H9 (cell line): ENCODE measurements around the gene NRXN3. TPM values are rescaled to one million over a fixed set of nuclear protein-coding genes. Genes with fewer than 3 reads are reported as not detected.

Source experiments
- DNase-seq: peaks from one replicate; pipeline ENCODE4 v3.0.0-alpha.2; 2017
- H2AFZ ChIP-seq: one replicate; pipeline ENCODE4 v1.6.1; 2013; ENCODE audit warnings: mild to moderate bottlenecking, low read length, control low read depth, moderate library complexity
- H2AK5ac ChIP-seq: 2 replicates; pipeline ENCODE4 v1.6.1; 2013; ENCODE audit warnings: low read length, control low read depth, mixed read lengths; ENCODE audit not compliant: insufficient read length
- H2BK120ac ChIP-seq: one replicate; pipeline ENCODE4 v1.6.1; 2013; ENCODE audit warnings: low read depth, mild to moderate bottlenecking, low read length, control low read depth, inconsistent platforms; ENCODE audit not compliant: poor library complexity, severe bottlenecking
- H2BK12ac ChIP-seq: 2 replicates; pipeline ENCODE4 v1.6.1; 2013; ENCODE audit warnings: low read length, control low read depth, mixed read lengths, low read depth; ENCODE audit not compliant: insufficient read length
- H2BK15ac ChIP-seq: 2 replicates; pipeline ENCODE4 v1.6.1; 2013; ENCODE audit warnings: low read depth, low read length, control low read depth
- H2BK20ac ChIP-seq: one replicate; pipeline ENCODE4 v1.6.1; 2013; ENCODE audit warnings: low read depth, mild to moderate bottlenecking, low read length, control low read depth, inconsistent platforms; ENCODE audit not compliant: poor library complexity, severe bottlenecking
- H2BK5ac ChIP-seq: 2 replicates; pipeline ENCODE4 v1.6.1; 2013; ENCODE audit warnings: low read length, control low read depth, mixed read lengths; ENCODE audit not compliant: insufficient read length
- H3K14ac ChIP-seq: 2 replicates; pipeline ENCODE4 v1.6.1; 2013; ENCODE audit warnings: low read length, control low read depth; ENCODE audit not compliant: insufficient read depth
- H3K18ac ChIP-seq: 2 replicates; pipeline ENCODE4 v1.6.1; 2013; ENCODE audit warnings: low read depth, mild to moderate bottlenecking, mixed read lengths, low read length, control low read depth; ENCODE audit not compliant: insufficient read length
- H3K23ac ChIP-seq: 2 replicates; pipeline ENCODE4 v1.6.1; 2013; ENCODE audit warnings: low read length, control low read depth, mixed read lengths, low read depth; ENCODE audit not compliant: insufficient read length
- H3K23me2 ChIP-seq: 2 replicates; pipeline ENCODE4 v1.6.1; 2013; ENCODE audit warnings: low read depth, mild to moderate bottlenecking, mixed read lengths, low read length, control low read depth; ENCODE audit not compliant: insufficient read length, poor library complexity, severe bottlenecking
- H3K27ac ChIP-seq: 2 replicates; pipeline ENCODE4 v1.5.1; 2013; ENCODE audit warnings: low read length, control low read depth, mixed read lengths, low read depth; ENCODE audit not compliant: insufficient read length
- H3K27me3 ChIP-seq: 2 replicates; pipeline ENCODE4 v1.6.1; 2013; ENCODE audit warnings: low read length, control low read depth, inconsistent platforms; ENCODE audit not compliant: insufficient read depth
- H3K4ac ChIP-seq: 2 replicates; pipeline ENCODE4 v1.6.1; 2013; ENCODE audit warnings: low read depth, mild to moderate bottlenecking, control low read depth, inconsistent platforms, low read length, moderate library complexity
- H3K4me1 ChIP-seq: 2 replicates; pipeline ENCODE4 v1.6.1; 2013; ENCODE audit warnings: low read length, control low read depth, inconsistent platforms; ENCODE audit not compliant: insufficient read depth
- H3K4me2 ChIP-seq: 2 replicates; pipeline ENCODE4 v1.6.1; 2013; ENCODE audit warnings: low read length, control low read depth, mixed read lengths; ENCODE audit not compliant: insufficient read length, insufficient read depth
- H3K56ac ChIP-seq: 2 replicates; pipeline ENCODE4 v1.6.1; 2013; ENCODE audit warnings: low read depth, mild to moderate bottlenecking, mixed read lengths, low read length, control low read depth; ENCODE audit not compliant: insufficient read length
- H3K79me1 ChIP-seq: 2 replicates; pipeline ENCODE4 v1.6.1; 2013; ENCODE audit warnings: low read depth, mild to moderate bottlenecking, moderate library complexity, low read length, control low read depth, inconsistent platforms; ENCODE audit not compliant: insufficient read depth, poor library complexity, severe bottlenecking
- H3K79me2 ChIP-seq: 2 replicates; pipeline ENCODE4 v1.6.1; 2013; ENCODE audit warnings: low read length, control low read depth, inconsistent platforms; ENCODE audit not compliant: insufficient read depth
- H3K9ac ChIP-seq: 2 replicates; pipeline ENCODE4 v1.6.1; 2013; ENCODE audit warnings: low read length, control low read depth, mixed read lengths; ENCODE audit not compliant: insufficient read length; ENCODE audit errors: extremely low read depth
- H3K9me3 ChIP-seq: one replicate; pipeline ENCODE4 v1.6.1; 2013; ENCODE audit warnings: low read depth, low read length, inconsistent platforms; ENCODE audit not compliant: control insufficient read depth
- H3T11ph ChIP-seq: one replicate; pipeline ENCODE4 v1.6.1; 2013; ENCODE audit warnings: mild to moderate bottlenecking, low read length, control low read depth, inconsistent platforms
- H4K20me1 ChIP-seq: one replicate; pipeline ENCODE4 v1.6.1; 2013; ENCODE audit not compliant: control insufficient read depth, insufficient read length, insufficient read depth
- H4K5ac ChIP-seq: 2 replicates; pipeline ENCODE4 v1.6.1; 2013; ENCODE audit warnings: low read depth, mild to moderate bottlenecking, mixed read lengths, low read length, control low read depth; ENCODE audit not compliant: insufficient read length
- H4K8ac ChIP-seq: replicated peaks from 2 replicates; pipeline ENCODE4 v1.6.1; 2013; ENCODE audit warnings: low read length, control low read depth, mixed read lengths, low read depth; ENCODE audit not compliant: insufficient read length
- H4K91ac ChIP-seq: 2 replicates; pipeline ENCODE4 v1.6.1; 2013; ENCODE audit warnings: low read depth, mild to moderate bottlenecking, moderate library complexity, mixed read lengths, low read length, control low read depth; ENCODE audit not compliant: insufficient read length
- H3K27ac Mint-ChIP-seq, 3 experiments: 2 replicates in 2 of 3; 3 replicates in 1 of 3; pipeline ENCODE4 v1.8.0; 2020 to 2021; ENCODE audit warnings: mixed read lengths in 3 of 3, mild to moderate bottlenecking in 1 of 3, moderate library complexity in 1 of 3
- H3K27me3 Mint-ChIP-seq: 2 replicates; pipeline ENCODE4 v1.8.0; 2021; ENCODE audit warnings: low read depth, mild to moderate bottlenecking, moderate library complexity, mixed read lengths
- H3K36me3 Mint-ChIP-seq, 3 experiments: 2 replicates in 2 of 3; 3 replicates in 1 of 3; pipeline ENCODE4 v1.8.0; 2020 to 2021; ENCODE audit warnings: low read depth in 3 of 3, mixed read lengths in 3 of 3; ENCODE audit not compliant: insufficient read depth in 1 of 3
- H3K4me1 Mint-ChIP-seq, 2 experiments: 2 replicates each; pipeline ENCODE4 v1.8.0; 2020; ENCODE audit warnings: mixed read lengths in 2 of 2
- H3K4me3 Mint-ChIP-seq, 2 experiments: 2 replicates in 1 of 2; 3 replicates in 1 of 2; pipeline ENCODE4 v1.8.0; 2020 to 2021; ENCODE audit warnings: mild to moderate bottlenecking in 2 of 2, mixed read lengths in 2 of 2, moderate library complexity in 1 of 2
- H3K9me3 Mint-ChIP-seq, 2 experiments: 2 replicates in 1 of 2; 3 replicates in 1 of 2; pipeline ENCODE4 v1.8.0; 2020; ENCODE audit warnings: mild to moderate bottlenecking in 2 of 2, mixed read lengths in 2 of 2, moderate library complexity in 1 of 2
- CTCF ChIP-seq: fragments of 200-600 bp; sonication (generic); conservative IDR thresholded peaks from 3 replicates; pipeline ENCODE4 v1.8.0; 2021; ENCODE audit warnings: antibody characterized with exemption, mild to moderate bottlenecking
- WGBS: extraction: QIAGEN DNeasy Blood & Tissue Kit; methylation state at CpG from one replicate; pipeline ENCODE4 v1.1.7; 2013; ENCODE audit warnings: missing lambda C conversion rate, low lambda C conversion rate, mixed read lengths; ENCODE audit not compliant: insufficient read length; ENCODE audit errors: extremely low coverage; 5-methylcytosine and 5-hydroxymethylcytosine counted together
- total RNA-seq: library from RNA; stranded (reverse); gene quantifications from 2 replicates; pipeline ENCODE4 v1.2.1, GENCODE V29; 2021

NRXN3 gene
- total RNA-seq, 1 experiment from 2014 or later, result 1.8 TPM

GRCh38 chr14:79275292-79275655 is 1105.1 kb downstream of the NRXN3 start:
- Histone ChIP-seq H2BK20ac (no peak overlapping the region), H2AK5ac (no peak overlapping the region), H3K14ac (no peak overlapping the region), H3K56ac (no peak overlapping the region), H3K23ac (no peak overlapping the region), H4K5ac (no peak overlapping the region), H2BK12ac (no peak overlapping the region), H3K27ac (no peak overlapping the region), H3K9ac (no peak overlapping the region), H3K79me2 (no peaks in the 10 kb centered on the region), H3T11ph (no peak overlapping the region), H4K20me1 (no peaks in the 10 kb centered on the region), H2BK120ac (no peak overlapping the region), H3K18ac (no peak overlapping the region), H2BK5ac (no peak overlapping the region), H3K79me1 (no peaks in the 10 kb centered on the region), H4K8ac (no peak overlapping the region), H3K4me1 (no peaks in the 10 kb centered on the region), H3K23me2 (peaks cover 17% of the 10 kb centered on the region), H3K4me2 (no peak overlapping the region), H3K4ac (no peak overlapping the region), H3K9me3 (no peaks in the 10 kb centered on the region), H2AFZ (no peak overlapping the region), H2BK15ac (no peak overlapping the region), H4K91ac (no peak overlapping the region), H3K27me3 (peaks cover 8% of the 10 kb centered on the region)
- Mint-ChIP-seq H3K4me3 (no peak overlapping the region), H3K27ac (no peak overlapping the region), H3K9me3 (no peaks in the 10 kb centered on the region), H3K27me3 (peaks cover 50% of the 10 kb centered on the region), H3K4me1 (peaks cover 21% of the 10 kb centered on the region in 2 experiments), H3K36me3 (no peaks in the 10 kb centered on the region; a peak in 1 of 7 replicates)
- no CpG with 5 or more reads among the region's 4 CpGs for WGBS
- no peak for DNase-seq
- TF ChIP-seq CTCF, result no peak
